Placental pericyte (primary cell): ENCODE results near the gene NKX2-3. TPM values are rescaled to one million over a fixed set of nuclear protein-coding genes. Genes with fewer than 3 reads are reported as not detected.

ENCODE experiments used
- total RNA-seq: library from RNA; depleted of rRNA; stranded (reverse); fragments of >200 nt; gene quantifications from 2 replicates; pipeline ENCODE4 v1.2.3, GENCODE V29; 2012

The NKX2-3 gene
- not detected in 2 replicates for total RNA-seq

DNA sequence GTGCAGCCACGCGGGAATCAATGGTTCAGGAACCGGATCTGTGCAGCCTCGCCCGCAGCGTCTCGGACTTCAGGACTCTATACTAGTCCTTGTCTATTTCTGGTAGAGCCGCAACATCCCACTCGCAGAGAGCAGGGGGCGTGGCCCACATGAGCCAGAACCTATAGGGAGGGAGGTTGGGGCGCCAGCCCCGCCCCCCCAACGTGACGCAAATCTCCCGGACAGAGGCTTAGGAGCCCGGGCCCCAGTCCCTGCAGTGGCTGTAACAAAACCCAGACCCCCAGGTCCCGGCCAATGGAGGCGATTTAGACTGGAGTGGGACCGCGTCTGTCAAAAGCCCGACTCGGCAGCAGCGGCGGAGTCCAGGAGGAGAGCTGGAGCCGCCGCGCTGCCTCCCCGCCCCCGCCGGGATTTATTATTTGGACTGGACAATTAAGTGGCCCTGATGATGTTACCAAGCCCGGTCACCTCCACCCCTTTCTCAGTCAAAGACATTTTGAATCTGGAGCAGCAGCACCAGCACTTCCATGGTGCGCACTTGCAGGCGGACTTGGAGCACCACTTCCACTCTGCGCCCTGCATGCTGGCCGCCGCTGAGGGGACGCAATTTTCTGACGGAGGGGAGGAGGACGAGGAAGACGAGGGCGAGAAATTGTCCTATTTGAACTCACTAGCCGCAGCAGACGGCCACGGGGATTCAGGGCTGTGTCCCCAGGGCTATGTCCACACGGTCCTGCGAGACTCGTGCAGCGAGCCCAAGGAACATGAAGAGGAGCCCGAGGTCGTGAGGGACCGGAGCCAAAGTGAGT lies at the start of gene NKX2-3:
Gene NKX2-3, plus strand, starts transcription at position 256 of the 809 bp plus-strand sequence. Its CDS starts 190 bp downstream, at position 446.

Other genes starting within 250 kb of the NKX2-3 start
- gene CNNM1, start 203.6 kb upstream of the NKX2-3 start, total RNA-seq = under 0.01 and 1.6 TPM in 2 replicates
- 36.5 and 123 TPM in 2 replicates for gene GOT1, start 102.3 kb upstream of the NKX2-3 start, total RNA-seq
- gene SLC25A28, start 87.5 kb downstream of the NKX2-3 start, total RNA-seq = 16.4 and 18.2 TPM in 2 replicates
- 43.1 and 75.7 TPM in 2 replicates for gene ENTPD7, start 126.6 kb downstream of the NKX2-3 start, total RNA-seq
- gene COX15, start 199.2 kb downstream of the NKX2-3 start, total RNA-seq = 33.7 and 39.7 TPM in 2 replicates
- gene CUTC, start 199.3 kb downstream of the NKX2-3 start, total RNA-seq = 8.5 and 12.2 TPM in 2 replicates
- 0.22 and 1.0 TPM in 2 replicates for gene ABCC2, start 249.7 kb downstream of the NKX2-3 start, total RNA-seq